Astrocyte (in vitro differentiated cells and primary cell): ENCODE measurements around the gene SURF6. TPM values are rescaled to one million over a fixed set of nuclear protein-coding genes. Genes with fewer than 3 reads are reported as not detected.

Experiments
- DNase-seq: peaks from one replicate; pipeline ENCODE4 v3.0.0-alpha.2; 2010; ENCODE audit warnings: low read depth
- FAIRE-seq: peaks from 2 replicates; lab custom pipeline; 2011; peaks lifted over from hg19 to GRCh38; lab: Jason Lieb, UNC
- H2AFZ ChIP-seq: 2 replicates; pipeline ENCODE4 v1.6.0; 2012; ENCODE audit warnings: low read depth, low read length, inconsistent platforms
- H3K27ac ChIP-seq: 2 replicates; pipeline ENCODE4 v1.5.1; 2011; ENCODE audit warnings: low read depth, low read length, inconsistent platforms
- H3K27me3 ChIP-seq: 2 replicates; pipeline ENCODE4 v1.6.0; 2011; ENCODE audit warnings: low read length, inconsistent platforms; ENCODE audit not compliant: insufficient read depth
- H3K36me3 ChIP-seq: 2 replicates; pipeline ENCODE4 v1.5.1; 2011; ENCODE audit warnings: low read length, inconsistent platforms; ENCODE audit not compliant: insufficient read depth
- H3K4me1 ChIP-seq: 2 replicates; pipeline ENCODE4 v1.5.1; 2011; ENCODE audit warnings: low read length, inconsistent platforms; ENCODE audit not compliant: insufficient read depth
- H3K4me2 ChIP-seq: 2 replicates; pipeline ENCODE4 v1.6.0; 2012; ENCODE audit warnings: low read length, inconsistent platforms
- H3K4me3 ChIP-seq: 2 replicates; pipeline ENCODE4 v1.5.1; 2011; ENCODE audit warnings: low read depth, mild to moderate bottlenecking, low read length, inconsistent platforms; ENCODE audit not compliant: insufficient read depth
- H3K79me2 ChIP-seq: 2 replicates; pipeline ENCODE4 v1.6.0; 2012; ENCODE audit warnings: mild to moderate bottlenecking, low read length, inconsistent platforms; ENCODE audit not compliant: insufficient read depth
- H3K9ac ChIP-seq: 2 replicates; pipeline ENCODE4 v1.6.0; 2012; ENCODE audit warnings: mild to moderate bottlenecking, low read length, inconsistent platforms
- H3K9me3 ChIP-seq: 2 replicates; pipeline ENCODE4 v1.5.1; 2012; ENCODE audit warnings: low read depth, mild to moderate bottlenecking, low read length, inconsistent platforms; ENCODE audit not compliant: insufficient read depth
- H4K20me1 ChIP-seq: 2 replicates; pipeline ENCODE4 v1.6.0; 2012; ENCODE audit warnings: low read length, inconsistent platforms; ENCODE audit not compliant: insufficient read depth
- H3K27ac Mint-ChIP-seq: one replicate; pipeline ENCODE4 v1.8.0; 2021; ENCODE audit warnings: mild to moderate bottlenecking, mixed read lengths; ENCODE audit not compliant: unreplicated experiment
- H3K27me3 Mint-ChIP-seq: one replicate; pipeline ENCODE4 v1.8.0; 2021; ENCODE audit warnings: low read depth, mixed read lengths; ENCODE audit not compliant: unreplicated experiment
- H3K36me3 Mint-ChIP-seq: one replicate; pipeline ENCODE4 v1.8.0; 2021; ENCODE audit warnings: low read depth, mixed read lengths; ENCODE audit not compliant: unreplicated experiment
- H3K4me1 Mint-ChIP-seq: one replicate; pipeline ENCODE4 v1.8.0; 2021; ENCODE audit warnings: low read depth, mixed read lengths; ENCODE audit not compliant: unreplicated experiment
- H3K4me3 Mint-ChIP-seq: one replicate; pipeline ENCODE4 v1.8.0; 2021; ENCODE audit warnings: mild to moderate bottlenecking, moderate library complexity, mixed read lengths; ENCODE audit not compliant: unreplicated experiment
- H3K9me3 Mint-ChIP-seq: one replicate; pipeline ENCODE4 v1.8.0; 2021; ENCODE audit warnings: mild to moderate bottlenecking, mixed read lengths; ENCODE audit not compliant: unreplicated experiment
- EZH2 ChIP-seq: IDR thresholded peaks from 2 replicates; pipeline ENCODE4 v1.6.1; 2012; ENCODE audit warnings: mild to moderate bottlenecking, low read length, inconsistent platforms; ENCODE audit not compliant: insufficient read depth
- total RNA-seq: library from RNA; stranded (reverse); gene quantifications from 2 replicates; pipeline ENCODE4 v1.2.1, GENCODE V29; 2021
- TF ChIP-seq, protein P1 (sequence below): IDR thresholded peaks from 2 replicates; pipeline ENCODE4 v1.5.1; 2011; ENCODE audit warnings: low read depth, mild to moderate bottlenecking, inconsistent platforms, low read length, moderate library complexity; ENCODE audit not compliant: insufficient read depth

Gene SURF6
- total RNA-seq, 1 donor from 2014 or later: 25.1 TPM

DNA sequence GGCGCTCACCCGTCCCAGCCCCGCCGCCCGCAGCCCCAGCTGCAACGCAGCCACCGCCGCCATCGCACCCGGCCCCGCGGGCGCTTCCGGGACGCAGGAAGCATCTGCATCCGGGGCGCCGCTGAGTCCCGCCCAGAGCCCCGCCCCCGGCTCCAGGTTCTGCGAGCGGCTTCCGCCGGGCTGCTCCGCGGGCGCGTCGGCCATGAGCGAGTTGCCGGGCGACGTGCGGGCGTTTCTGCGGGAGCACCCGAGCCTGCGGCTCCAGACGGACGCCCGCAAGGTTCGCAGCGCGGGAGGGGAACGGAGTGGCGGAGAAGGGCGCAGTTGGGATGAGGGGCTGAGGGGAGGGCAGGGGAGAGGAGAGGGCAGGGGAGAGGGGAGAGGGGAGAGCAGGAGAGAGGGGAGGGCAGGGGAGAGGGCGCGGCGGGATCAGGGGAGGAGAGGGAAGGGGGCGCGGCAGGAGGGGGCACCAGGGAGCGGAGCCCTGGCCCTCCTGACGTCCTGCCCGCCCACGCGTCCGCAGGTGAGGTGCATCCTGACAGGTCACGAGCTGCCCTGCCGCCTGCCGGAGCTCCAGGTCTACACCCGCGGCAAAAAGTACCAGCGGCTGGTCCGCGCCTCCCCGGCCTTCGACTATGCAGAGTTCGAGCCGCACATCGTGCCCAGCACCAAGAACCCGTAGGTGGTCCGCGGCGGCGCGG is 20.6 kb upstream of the SURF6 start, which contains the start of the genes SURF1 and SURF2:
SURF1 (minus strand) TSS at position 97 of the 701 bp plus-strand sequence; CDS start at position 63, 34 bp downstream.
SURF2 (plus strand) TSS at position 160 of the 701 bp plus-strand sequence; CDS start at position 203, 43 bp downstream.
- peaks cover 26% of the 10 kb centered on the region for H3K4me1 Mint-ChIP-seq
- TF ChIP-seq EZH2: no peak
- TF ChIP-seq, protein P1, sequence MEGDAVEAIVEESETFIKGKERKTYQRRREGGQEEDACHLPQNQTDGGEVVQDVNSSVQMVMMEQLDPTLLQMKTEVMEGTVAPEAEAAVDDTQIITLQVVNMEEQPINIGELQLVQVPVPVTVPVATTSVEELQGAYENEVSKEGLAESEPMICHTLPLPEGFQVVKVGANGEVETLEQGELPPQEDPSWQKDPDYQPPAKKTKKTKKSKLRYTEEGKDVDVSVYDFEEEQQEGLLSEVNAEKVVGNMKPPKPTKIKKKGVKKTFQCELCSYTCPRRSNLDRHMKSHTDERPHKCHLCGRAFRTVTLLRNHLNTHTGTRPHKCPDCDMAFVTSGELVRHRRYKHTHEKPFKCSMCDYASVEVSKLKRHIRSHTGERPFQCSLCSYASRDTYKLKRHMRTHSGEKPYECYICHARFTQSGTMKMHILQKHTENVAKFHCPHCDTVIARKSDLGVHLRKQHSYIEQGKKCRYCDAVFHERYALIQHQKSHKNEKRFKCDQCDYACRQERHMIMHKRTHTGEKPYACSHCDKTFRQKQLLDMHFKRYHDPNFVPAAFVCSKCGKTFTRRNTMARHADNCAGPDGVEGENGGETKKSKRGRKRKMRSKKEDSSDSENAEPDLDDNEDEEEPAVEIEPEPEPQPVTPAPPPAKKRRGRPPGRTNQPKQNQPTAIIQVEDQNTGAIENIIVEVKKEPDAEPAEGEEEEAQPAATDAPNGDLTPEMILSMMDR: no peak
- no peak for FAIRE-seq
- peak; percentile 52 for DNase-seq
- H3K9me3 ChIP-seq: no peaks in the 10 kb centered on the region
- H3K4me1 ChIP-seq: peaks cover 15% of the 10 kb centered on the region
- H4K20me1 ChIP-seq: peaks cover 82% of the 10 kb centered on the region
- H3K36me3 ChIP-seq: peaks cover 26% of the 10 kb centered on the region
- peak within 1 kb of the TSS; percentile 41 for H2AFZ ChIP-seq
- H3K27ac ChIP-seq: peak within 1 kb of the TSS; percentile 47
- H3K36me3 Mint-ChIP-seq: peaks cover 18% of the 10 kb centered on the region
- peak within 1 kb of the TSS; percentile 89 for H3K27ac Mint-ChIP-seq
- H3K27me3 ChIP-seq: no peaks in the 10 kb centered on the region
- peak within 1 kb of the TSS; percentile 99 for H3K4me2 ChIP-seq
- no peaks in the 10 kb centered on the region for H3K27me3 Mint-ChIP-seq
- H3K79me2 ChIP-seq: peaks cover 66% of the 10 kb centered on the region
- H3K4me3 ChIP-seq: peak within 1 kb of the TSS; percentile 91
- peak within 1 kb of the TSS; percentile 92 for H3K9ac ChIP-seq
- peak within 1 kb of the TSS; percentile 94 for H3K4me3 Mint-ChIP-seq
- no peaks in the 10 kb centered on the region for H3K9me3 Mint-ChIP-seq

DNA sequence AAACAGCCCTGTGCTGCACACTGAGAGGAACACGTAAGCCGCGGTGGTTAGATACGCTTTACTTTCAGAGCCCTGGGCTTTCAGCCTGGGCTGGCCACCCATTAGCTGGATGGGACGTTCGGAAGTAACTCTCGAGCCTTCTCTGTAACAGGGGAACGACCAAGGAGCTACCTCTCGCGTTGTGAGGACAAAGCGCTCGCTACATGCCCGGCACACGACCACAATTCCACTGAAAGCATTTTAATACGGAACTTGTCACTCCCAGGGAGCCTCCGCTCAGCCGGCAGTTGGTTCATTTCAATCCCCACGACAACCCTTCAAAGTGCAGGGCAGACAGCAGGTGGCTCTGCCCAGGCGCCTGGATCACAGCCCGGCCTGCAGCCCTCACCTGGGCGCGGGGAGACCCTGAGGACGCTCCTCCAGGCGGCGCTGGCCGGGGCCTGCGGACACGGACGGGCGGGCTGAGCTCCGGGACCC is 19.9 kb upstream of the SURF6 start:
- peak overlapping the region; percentile 99 for H3K4me2 ChIP-seq
- H3K9me3 ChIP-seq: no peaks in the 10 kb centered on the region
- peak overlapping the region; percentile 41 for H2AFZ ChIP-seq
- peak overlapping the region; percentile 47 for H3K27ac ChIP-seq
- Mint-ChIP-seq H3K27me3 (no peaks in the 10 kb centered on the region), H3K9me3 (no peaks in the 10 kb centered on the region), H3K36me3 (peaks cover 21% of the 10 kb centered on the region), H3K4me1 (peaks cover 22% of the 10 kb centered on the region), H3K27ac (peak overlapping the region; percentile 89), H3K4me3 (peak overlapping the region; percentile 94)
- H3K4me3 ChIP-seq: peak overlapping the region; percentile 91
- H3K36me3 ChIP-seq: peaks cover 26% of the 10 kb centered on the region
- no peaks in the 10 kb centered on the region for H3K27me3 ChIP-seq
- no peak for TF ChIP-seq EZH2
- TF ChIP-seq, protein P1: no peak
- peaks cover 15% of the 10 kb centered on the region for H3K4me1 ChIP-seq
- FAIRE-seq (no peak), DNase-seq (no peak)
- H3K9ac ChIP-seq: peak overlapping the region; percentile 92
- H3K79me2 ChIP-seq: peaks cover 62% of the 10 kb centered on the region
- peaks cover 82% of the 10 kb centered on the region for H4K20me1 ChIP-seq

DNA sequence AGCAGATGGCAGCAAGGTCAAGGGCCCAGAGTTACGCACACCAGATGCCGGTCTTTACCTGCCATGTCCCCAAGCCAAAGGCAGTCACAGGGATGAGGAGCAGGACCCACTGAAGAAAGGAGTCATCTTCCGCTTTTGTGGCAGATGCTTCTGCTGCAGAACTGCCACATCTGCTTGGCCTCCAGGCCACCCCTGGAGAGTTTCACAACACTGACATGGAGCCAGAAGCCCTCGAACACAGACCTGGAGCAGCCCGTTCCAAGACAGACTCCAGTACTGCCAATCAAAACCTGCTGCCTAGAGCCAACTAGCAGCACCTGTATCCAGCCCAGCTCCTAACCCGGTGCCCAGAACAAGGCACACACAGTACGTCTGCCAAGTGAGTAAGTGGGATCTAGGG is 18.8 kb upstream of the SURF6 start:
- Mint-ChIP-seq H3K9me3 (no peaks in the 10 kb centered on the region), H3K4me1 (peaks cover 29% of the 10 kb centered on the region), H3K36me3 (peaks cover 26% of the 10 kb centered on the region), H3K4me3 (peak overlapping the region; percentile 94), H3K27ac (no peak overlapping the region), H3K27me3 (no peaks in the 10 kb centered on the region)
- H3K27ac ChIP-seq: no peak overlapping the region
- H3K4me2 ChIP-seq: no peak overlapping the region
- no peaks in the 10 kb centered on the region for H3K27me3 ChIP-seq
- TF ChIP-seq, protein P1: no peak
- no peak for TF ChIP-seq EZH2
- peaks cover 32% of the 10 kb centered on the region for H3K36me3 ChIP-seq
- no peak overlapping the region for H3K9ac ChIP-seq
- H3K4me1 ChIP-seq: peaks cover 22% of the 10 kb centered on the region
- no peak for FAIRE-seq
- H4K20me1 ChIP-seq: peaks cover 82% of the 10 kb centered on the region
- peaks cover 62% of the 10 kb centered on the region for H3K79me2 ChIP-seq
- H3K9me3 ChIP-seq: no peaks in the 10 kb centered on the region
- no peak overlapping the region for H3K4me3 ChIP-seq
- H2AFZ ChIP-seq: no peak overlapping the region
- no peak for DNase-seq
